HepG2 (cell line): ENCODE results near the gene DHX34. TPM values are rescaled to one million over a fixed set of nuclear protein-coding genes. Genes with fewer than 3 reads are reported as not detected.

Experiments
- AHR ChIP-seq: IDR thresholded peaks from 2 replicates; pipeline ENCODE4 v1.6.1; 2018; ENCODE audit warnings: missing genetic modification reagents, missing compliant biosample characterization
- CCDC6 ChIP-seq: sonication (generic); formaldehyde crosslinking; IDR thresholded peaks from 2 replicates; pipeline ENCODE4 v1.8.1; 2022; ENCODE audit warnings: mild to moderate bottlenecking, missing genetic modification reagents, moderate library complexity
- GLI4 ChIP-seq: sonication (generic); formaldehyde crosslinking; IDR thresholded peaks from 2 replicates; pipeline ENCODE4 v1.5.1; 2020; ENCODE audit warnings: missing genetic modification reagents, mild to moderate bottlenecking, moderate library complexity, borderline replicate concordance
- JUN ChIP-seq: sonication (generic); formaldehyde crosslinking; IDR thresholded peaks from 2 replicates; pipeline ENCODE4 v1.4.0; 2020; ENCODE audit warnings: mild to moderate bottlenecking, missing genetic modification reagents
- MATR3 ChIP-seq: sonication (generic); formaldehyde crosslinking; IDR thresholded peaks from 2 replicates; pipeline ENCODE4 v1.4.0; 2020; ENCODE audit warnings: missing genetic modification reagents
- RNF219 ChIP-seq: sonication (generic); formaldehyde crosslinking; IDR thresholded peaks from 2 replicates; pipeline ENCODE4 v1.5.0; 2020; ENCODE audit warnings: mild to moderate bottlenecking, missing genetic modification reagents
- STAT6 ChIP-seq: sonication (generic); formaldehyde crosslinking; IDR thresholded peaks from 2 replicates; pipeline ENCODE4 v1.4.0; 2020; ENCODE audit warnings: missing genetic modification reagents, mild to moderate bottlenecking, borderline replicate concordance
- THAP7 ChIP-seq: sonication (generic); formaldehyde crosslinking; IDR thresholded peaks from 2 replicates; pipeline ENCODE4 v1.8.1; 2023; ENCODE audit warnings: mild to moderate bottlenecking, missing genetic modification reagents
- YEATS2 ChIP-seq: sonication (generic); formaldehyde crosslinking; IDR thresholded peaks from 2 replicates; pipeline ENCODE4 v1.4.0; 2020; ENCODE audit warnings: missing genetic modification reagents, borderline replicate concordance
- ZBTB37 ChIP-seq: sonication (generic); formaldehyde crosslinking; IDR thresholded peaks from 2 replicates; pipeline ENCODE4 v1.4.0; 2020; ENCODE audit warnings: mild to moderate bottlenecking, missing genetic modification reagents
- ZNF362 ChIP-seq: sonication (generic); formaldehyde crosslinking; IDR thresholded peaks from 2 replicates; pipeline ENCODE4 v1.4.0; 2020; ENCODE audit warnings: missing genetic modification reagents, mild to moderate bottlenecking, borderline replicate concordance
- ZNF556 ChIP-seq: sonication (generic); formaldehyde crosslinking; IDR thresholded peaks from 2 replicates; pipeline ENCODE4 v1.4.0; 2020; ENCODE audit warnings: mild to moderate bottlenecking, missing genetic modification reagents, borderline replicate concordance
- ZNF607 ChIP-seq: sonication (generic); formaldehyde crosslinking; IDR thresholded peaks from 2 replicates; pipeline ENCODE4 v1.5.1; 2020; ENCODE audit warnings: missing genetic modification reagents, mild to moderate bottlenecking, borderline replicate concordance
- ZSCAN9 ChIP-seq: IDR thresholded peaks from 2 replicates; pipeline ENCODE4 v1.6.1; 2016; ENCODE audit warnings: borderline replicate concordance
- polyA plus RNA-seq, 8 experiments: library from polyadenylated mRNA; depleted of rRNA in 3 of 8; stranded (reverse) in 7 of 8; unstranded in 1 of 8; fragments of >200 nt; fragmentation: Illumina TruSeq in 4 of 8; extraction: Trizol in 4 of 8; gene quantifications; 2 replicates each; pipeline versions ENCODE4 v1.2.1 to v1.2.3, GENCODE V29; 2011 to 2016; ENCODE audit warnings: low read depth in 4 of 8, missing spikeins in 1 of 8, mixed read lengths in 1 of 8; ENCODE audit not compliant: insufficient read depth in 1 of 8
- total RNA-seq, 5 experiments: library from RNA; depleted of rRNA; stranded (reverse); fragments of >200 nt; fragmentation: Illumina TruSeq; extraction: Trizol; gene quantifications; 2 replicates each; pipeline ENCODE4 v1.2.3, GENCODE V29; 2016; ENCODE audit warnings: low read depth in 1 of 5
- TF ChIP-seq, protein P1 (sequence below): sonication (generic); formaldehyde crosslinking; IDR thresholded peaks from 2 replicates; pipeline ENCODE4 v1.4.0; 2020; ENCODE audit warnings: mild to moderate bottlenecking, missing genetic modification reagents

Gene DHX34
- total and polyA plus RNA-seq, 2 of the 13 experiments (the other 11 are each of a cell fraction or from before 2014, with no cell fraction given), result 9.2 to 12.0 TPM

GRCh38 chr19:47348819-47349795, at the start of gene DHX34 (continued):
- TF ChIP-seq RNF219 (CRISPR knock-in tag) (no peak), THAP7 (peak; percentile 27; the same call in 1 of the 2 replicates), ZNF362 (CRISPR knock-in tag) (no peak; the same call in 1 of the 2 replicates), GLI4 (CRISPR knock-in tag) (no peak), MATR3 (no peak), JUN (CRISPR knock-in tag) (peak; percentile 47), YEATS2 (CRISPR knock-in tag) (peak; percentile 82; the same call in 1 of the 2 replicates), ZSCAN9 (0 out of 2 replicates have a peak, but pooled peaks have one; percentile 7), AHR (CRISPR knock-in tag) (no peak; the same call in 1 of the 2 replicates), CCDC6 (CRISPR knock-in tag) (no peak), ZBTB37 (no peak), ZNF607 (CRISPR knock-in tag) (peak; percentile 91; the same call in 1 of the 2 replicates), STAT6 (CRISPR knock-in tag) (no peak; the same call in 1 of the 2 replicates), ZNF556 (peak; percentile 71; the same call in 1 of the 2 replicates)
- TF ChIP-seq, protein P1, sequence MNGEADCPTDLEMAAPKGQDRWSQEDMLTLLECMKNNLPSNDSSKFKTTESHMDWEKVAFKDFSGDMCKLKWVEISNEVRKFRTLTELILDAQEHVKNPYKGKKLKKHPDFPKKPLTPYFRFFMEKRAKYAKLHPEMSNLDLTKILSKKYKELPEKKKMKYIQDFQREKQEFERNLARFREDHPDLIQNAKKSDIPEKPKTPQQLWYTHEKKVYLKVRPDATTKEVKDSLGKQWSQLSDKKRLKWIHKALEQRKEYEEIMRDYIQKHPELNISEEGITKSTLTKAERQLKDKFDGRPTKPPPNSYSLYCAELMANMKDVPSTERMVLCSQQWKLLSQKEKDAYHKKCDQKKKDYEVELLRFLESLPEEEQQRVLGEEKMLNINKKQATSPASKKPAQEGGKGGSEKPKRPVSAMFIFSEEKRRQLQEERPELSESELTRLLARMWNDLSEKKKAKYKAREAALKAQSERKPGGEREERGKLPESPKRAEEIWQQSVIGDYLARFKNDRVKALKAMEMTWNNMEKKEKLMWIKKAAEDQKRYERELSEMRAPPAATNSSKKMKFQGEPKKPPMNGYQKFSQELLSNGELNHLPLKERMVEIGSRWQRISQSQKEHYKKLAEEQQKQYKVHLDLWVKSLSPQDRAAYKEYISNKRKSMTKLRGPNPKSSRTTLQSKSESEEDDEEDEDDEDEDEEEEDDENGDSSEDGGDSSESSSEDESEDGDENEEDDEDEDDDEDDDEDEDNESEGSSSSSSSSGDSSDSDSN (CRISPR knock-in tag), result no peak
